ENCODE measurements around the gene DNAJC8.
A peak's percentile ranks its signal among the peaks of the same experiment; 100 is the strongest.

The DNAJC8 gene

DNA sequence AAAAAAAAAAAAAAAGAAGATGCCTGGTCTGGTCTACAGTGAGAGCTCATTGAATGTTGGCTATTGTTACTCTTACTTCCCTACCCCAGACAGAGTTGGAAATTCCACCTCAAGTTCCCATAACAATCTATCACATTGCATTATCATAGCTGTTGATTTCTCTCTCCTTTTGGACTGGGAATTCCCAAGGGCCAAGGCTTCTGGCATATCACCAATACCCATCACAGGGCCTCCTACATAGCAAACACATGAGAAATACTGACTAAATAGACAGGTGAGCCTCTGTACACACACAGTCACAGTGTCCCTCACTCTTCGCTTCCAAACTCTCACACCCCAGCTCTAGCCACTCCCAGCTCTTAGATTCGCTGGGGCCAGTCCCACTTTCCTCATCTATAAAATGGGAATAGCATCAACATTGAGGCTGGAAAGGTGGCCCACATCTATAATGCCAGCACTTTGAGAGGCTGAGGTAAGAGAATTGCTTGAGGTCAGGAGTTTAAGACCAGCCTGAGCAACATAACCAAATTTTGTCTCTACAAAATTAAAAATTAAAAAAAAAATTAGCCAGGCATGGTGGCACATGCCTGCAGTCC is 62.7 kb downstream of the DNAJC8 start:
- DNase-seq = peak; percentile 85

DNA sequence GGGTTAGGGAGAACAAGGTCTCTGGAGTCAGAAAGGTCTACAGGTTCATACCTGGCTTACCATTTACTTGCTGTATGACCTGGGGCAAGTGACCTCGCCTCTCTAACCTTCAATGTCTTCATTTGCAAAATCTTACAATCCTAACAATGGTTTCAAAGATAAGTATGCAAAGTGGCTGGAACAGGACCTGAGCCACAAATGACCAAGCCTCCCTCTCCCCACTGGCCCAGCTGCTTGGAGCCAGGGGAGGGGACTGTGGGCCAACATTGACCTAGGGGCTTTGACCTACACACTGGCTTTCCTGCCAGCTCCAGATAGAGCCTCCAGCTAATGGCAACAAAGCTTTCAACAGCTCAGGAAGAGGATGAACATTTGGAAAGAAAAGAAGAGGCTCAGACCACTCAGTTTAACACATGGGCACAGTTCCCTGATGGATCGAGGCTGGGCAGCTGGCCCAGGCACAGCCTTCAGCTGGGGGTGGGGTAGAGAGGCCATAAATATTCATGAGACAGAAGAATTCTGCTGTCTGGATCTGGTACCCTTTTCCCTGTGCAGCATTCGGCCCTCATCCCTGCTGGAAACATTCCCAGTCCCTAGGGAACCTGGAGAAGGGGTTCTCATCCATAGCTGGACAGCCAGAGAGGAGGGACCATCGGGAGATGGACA is 69.2 kb downstream of the DNAJC8 start:
- no peak for DNase-seq

DNA sequence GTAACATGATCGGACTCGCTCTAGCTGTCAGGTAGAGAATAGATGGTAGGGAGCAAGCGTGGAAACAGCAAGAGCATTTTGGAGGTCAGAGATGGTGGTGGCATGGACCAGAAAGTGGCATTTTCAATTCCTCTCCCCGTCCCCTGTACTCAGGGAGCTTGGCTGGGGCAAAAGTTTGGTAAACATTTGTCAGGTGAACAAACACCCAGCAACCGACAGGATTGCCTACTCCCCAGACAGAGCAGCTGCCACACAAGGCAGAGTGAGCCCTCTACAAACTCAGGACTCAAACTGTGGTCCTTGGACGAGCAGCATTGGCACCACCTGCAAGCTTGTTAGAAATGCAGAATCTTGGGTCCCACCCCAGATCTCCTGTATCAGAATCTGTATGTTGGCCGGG is 70.7 kb downstream of the DNAJC8 start:
- no peak for DNase-seq

DNA sequence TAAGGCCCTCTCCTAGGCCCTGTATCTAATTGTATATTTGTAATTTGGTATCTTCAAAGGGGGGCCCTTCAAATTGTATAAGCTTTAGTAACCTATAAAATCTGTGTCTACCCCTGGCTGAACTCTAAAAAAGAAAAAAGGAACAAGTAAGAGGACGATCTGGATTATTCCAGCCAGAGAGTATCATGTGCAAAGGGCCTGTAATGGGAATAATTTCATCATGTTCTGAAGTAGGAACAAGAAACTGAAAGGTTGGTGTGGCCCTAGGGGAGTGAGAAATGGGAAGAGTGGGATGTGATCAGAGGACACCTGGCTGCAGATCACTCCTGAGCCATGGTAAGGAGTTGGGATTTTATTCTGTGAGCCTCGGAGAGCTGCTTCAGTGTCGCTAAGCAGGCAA is 71.1 kb downstream of the DNAJC8 start:
- peak; percentile 76 for DNase-seq

DNA sequence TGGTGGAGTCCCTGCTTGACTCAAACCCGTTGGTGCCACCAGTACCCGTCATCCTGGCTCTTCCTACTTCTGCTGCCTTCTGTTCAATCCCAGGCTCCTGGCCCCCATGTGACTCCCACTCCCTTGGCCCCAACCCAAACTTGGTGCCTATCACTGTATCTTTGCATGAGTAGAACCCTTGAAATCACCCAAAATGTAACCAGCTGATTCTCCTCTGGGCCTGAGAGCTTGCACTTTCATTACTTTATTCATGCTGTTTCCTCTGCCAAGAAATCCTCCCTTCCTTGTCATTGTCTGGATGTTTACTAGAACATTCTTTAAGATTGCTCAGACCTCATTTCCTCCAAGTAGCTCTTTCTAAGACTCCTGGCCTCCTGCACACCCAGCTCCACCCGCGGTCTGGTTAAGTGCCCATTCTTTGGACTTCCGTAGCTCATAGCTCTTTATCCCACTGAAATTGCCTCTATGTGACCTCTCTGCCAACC is 72.0 kb downstream of the DNAJC8 start:
- DNase-seq = peak; percentile 75

DNA sequence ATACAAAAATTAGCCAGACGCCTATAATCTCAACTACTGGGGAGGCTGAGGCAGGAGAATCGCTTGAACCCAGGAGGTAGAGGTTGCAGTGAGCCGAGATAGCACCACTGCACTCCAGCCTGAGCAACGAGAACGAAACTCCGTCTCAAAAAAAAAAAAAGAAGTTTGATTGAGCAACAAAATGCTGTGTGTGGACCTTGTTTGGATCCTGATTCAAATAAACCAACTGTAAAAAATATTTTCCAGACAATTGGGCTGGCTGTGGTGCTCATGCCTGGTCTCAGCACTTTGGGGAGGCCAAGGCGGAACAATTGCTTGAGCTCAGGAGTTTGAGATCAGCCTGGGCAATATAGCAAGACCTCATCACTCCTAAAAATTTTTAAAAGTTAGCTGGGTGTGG is 73.1 kb downstream of the DNAJC8 start:
- peak; percentile 74 for DNase-seq

DNA sequence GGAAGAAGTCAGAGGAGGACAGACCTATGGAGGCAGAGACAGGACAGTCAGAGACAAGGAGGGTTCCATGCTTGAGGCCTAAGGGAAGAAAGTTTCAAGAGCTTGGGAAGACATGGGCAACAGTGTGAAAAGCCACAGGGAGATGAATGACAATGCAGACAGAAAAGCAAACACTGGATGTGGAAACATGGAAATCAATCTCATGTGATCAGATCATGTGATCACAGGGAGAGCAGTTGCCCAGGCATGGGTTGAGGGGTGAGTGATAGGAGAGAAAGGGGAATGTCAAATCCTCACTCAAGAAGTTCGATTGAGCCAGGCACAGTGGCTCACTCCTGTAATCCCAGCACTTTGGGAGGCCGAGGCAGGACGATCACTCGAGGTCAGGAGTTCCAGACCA is 73.6 kb downstream of the DNAJC8 start:
- DNase-seq = no peak

DNA sequence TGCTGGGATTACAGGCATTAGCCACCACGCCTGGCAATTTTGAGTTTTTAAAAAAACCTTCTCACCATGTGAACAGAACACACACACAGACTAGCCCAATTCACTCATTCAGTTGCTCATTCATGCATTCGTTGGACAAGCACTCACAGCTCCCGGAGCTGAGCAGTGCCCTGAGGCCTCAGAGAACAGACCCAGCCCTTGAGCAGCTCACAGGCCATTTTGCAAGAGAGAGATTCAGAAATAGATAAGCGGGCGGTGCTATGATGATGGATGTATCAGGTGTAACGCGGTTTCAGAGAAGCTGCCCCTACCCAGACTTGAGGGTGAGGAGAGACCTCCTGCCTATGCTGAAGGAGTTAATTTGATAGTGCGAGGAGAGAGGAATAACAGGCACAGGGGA is 74.9 kb downstream of the DNAJC8 start:
- no peak for DNase-seq

DNA sequence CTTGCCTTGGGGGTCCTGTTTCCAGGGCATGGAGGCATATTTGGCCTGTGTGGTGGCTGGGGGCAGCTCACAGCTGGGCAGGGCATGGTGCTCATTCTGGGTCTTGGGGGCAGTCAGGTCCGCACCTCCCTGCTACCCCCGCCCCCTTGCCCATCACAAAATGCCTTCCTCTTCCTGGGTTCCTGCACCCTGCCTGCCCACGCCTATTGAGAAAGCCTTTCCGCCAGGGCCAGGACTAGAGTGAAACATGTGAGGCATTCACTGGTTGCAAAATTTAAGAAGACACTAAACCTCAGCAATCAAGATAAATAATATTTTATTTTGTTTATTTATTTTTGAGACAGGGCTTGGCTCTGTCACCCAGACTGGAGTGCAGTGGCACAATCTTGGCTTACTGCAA is 76.0 kb downstream of the DNAJC8 start:
- peak; percentile 89 for DNase-seq

DNA sequence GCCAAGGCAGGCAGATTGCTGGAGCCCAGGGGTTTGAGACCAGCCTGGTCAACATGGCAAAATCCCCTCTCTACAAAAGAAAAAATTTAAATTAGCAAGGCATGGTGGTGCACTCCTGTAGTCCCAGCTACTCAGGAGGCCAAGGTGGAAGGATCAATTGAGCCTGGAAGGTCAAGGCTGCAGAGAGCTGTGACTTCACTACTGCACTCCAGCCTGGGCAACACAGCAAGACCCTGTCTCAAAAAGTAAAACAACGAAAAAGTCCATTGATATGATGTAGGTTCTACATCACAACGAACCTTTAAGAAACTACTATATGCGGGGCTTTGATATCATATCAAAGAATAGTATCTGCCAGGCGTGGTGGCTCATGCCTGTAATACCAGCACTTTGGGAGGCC is 77.2 kb downstream of the DNAJC8 start:
- DNase-seq = no peak

DNA sequence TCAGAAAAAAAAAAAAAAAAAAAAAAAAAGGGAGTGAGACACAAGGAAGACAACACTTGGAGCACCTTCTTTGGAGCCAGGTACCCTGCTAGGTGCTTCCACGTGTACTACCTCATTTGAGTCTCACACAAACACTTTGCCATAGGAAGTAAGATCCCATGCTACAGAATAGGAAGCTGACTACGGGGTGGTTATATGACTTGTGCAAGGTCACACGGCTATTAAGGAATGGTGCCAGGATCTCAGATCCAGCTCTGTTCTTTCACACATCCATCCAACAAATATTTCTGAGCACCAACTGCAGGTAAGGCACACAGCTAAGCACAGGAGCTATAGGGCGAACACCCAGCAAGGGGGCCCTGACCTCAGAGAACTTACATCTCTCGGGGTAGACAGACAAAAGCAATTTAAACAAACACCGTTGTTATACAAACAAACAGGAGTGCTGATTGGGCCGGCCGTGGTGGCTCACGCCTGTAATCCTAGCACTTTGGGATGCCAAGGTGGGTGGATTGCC is 78.7 kb downstream of the DNAJC8 start:
- no peak for DNase-seq
